Keratinocyte (primary cell): ENCODE measurements around the gene KCNV2.

ENCODE experiments used
- CTCF ChIP-seq, 3 experiments: IDR thresholded peaks in 1 of 3; conservative IDR thresholded peaks in 1 of 3; optimal IDR thresholded peaks in 1 of 3; 2 replicates in 2 of 3; 3 replicates in 1 of 3; pipeline versions ENCODE3 to v1.5.1; 2011; ENCODE audit warnings: low read length in 3 of 3, mild to moderate bottlenecking in 3 of 3, moderate library complexity in 2 of 3, control low read depth in 1 of 3, inconsistent platforms in 1 of 3; ENCODE audit not compliant: insufficient read depth in 2 of 3; ENCODE audit errors: extremely low read depth in 1 of 3
- EZH2 ChIP-seq: IDR thresholded peaks from one replicate; pipeline ENCODE4 v1.6.1; 2012; ENCODE audit warnings: inconsistent platforms, mild to moderate bottlenecking, low read length, moderate library complexity

- TF ChIP-seq CTCF (optimal IDR thresholded peaks at IDR 0.05 in 1 of 3, IDR thresholded peaks at IDR 0.05 in 1 of 3, conservative IDR thresholded peaks at IDR 0.05 in 1 of 3; ENCODE audit: extremely low read depth in 1 of 3, insufficient read depth in 2 of 3, low read length in 3 of 3) (no peak), EZH2 (no peak)
These were observed 24.3 kb downstream of the KCNV2 start for GRCh38 chr9:2741441-2742158.
